ENCODE data around the gene CYB561A3. TPM values are rescaled to one million over a fixed set of nuclear protein-coding genes. Genes with fewer than 3 reads are reported as not detected.
A peak's percentile ranks its signal among the peaks of the same experiment; 100 is the strongest.

The CYB561A3 gene
- total RNA-seq, 1 experiment from 2014 or later: 34.9 TPM

GRCh38 chr11:61350803-61351202 is 10.9 kb downstream of the CYB561A3 start:
- H3K36me3 ChIP-seq (ENCODE audit: control insufficient read depth, insufficient read depth, low read length): no peaks in the 10 kb centered on the region

GRCh38 chr11:61350336-61350735 is 11.3 kb downstream of the CYB561A3 start:
- Histone ChIP-seq H3K4me3 (ENCODE audit: low read depth, low read length) (no peak overlapping the region), H3K27me3 (replicated peaks; ENCODE audit: control insufficient read depth, insufficient read depth, low read length) (no peaks in the 10 kb centered on the region), H3K4me1 (no peaks in the 10 kb centered on the region), H3K36me3 (ENCODE audit: control insufficient read depth, insufficient read depth, low read length) (no peaks in the 10 kb centered on the region), H3K9me3 (no peaks in the 10 kb centered on the region)
- no peak for DNase-seq
- no TSS peak for BruUV-seq (replicated peaks)
- POLR2A ChIA-PET: no interaction called here
- intact Hi-C loops (cut with micrococcal nuclease; ENCODE audit: unreplicated experiment): no loop called here
- no peak for TF ChIP-seq CTCF (IDR thresholded peaks at IDR 0.05; ENCODE audit: insufficient read depth in 1 of 2, low read depth in 1 of 2, low read length in 1 of 2, severe bottlenecking in 1 of 2, unreplicated experiment in 1 of 2)
- CTCF ChIA-PET: no interaction called here
- Mint-ChIP-seq H3K9me3 (ENCODE audit: unreplicated experiment) (no peaks in the 10 kb centered on the region), H3K4me1 (ENCODE audit: low read depth, unreplicated experiment) (no peaks in the 10 kb centered on the region), H3K27ac (ENCODE audit: unreplicated experiment) (peak overlapping the region; percentile 70), H3K27me3 (ENCODE audit: insufficient read depth, unreplicated experiment) (no peaks in the 10 kb centered on the region), H3K4me3 (ENCODE audit: unreplicated experiment) (no peak overlapping the region), H3K36me3 (ENCODE audit: insufficient read depth, unreplicated experiment) (peaks cover 13% of the 10 kb centered on the region)

More at GRCh38 chr11:61350803-61351202, 10.9 kb downstream of the CYB561A3 start:
- ChIA-PET CTCF (no interaction called here), POLR2A (no interaction called here)
- no peaks in the 10 kb centered on the region for H3K9me3 ChIP-seq
- intact Hi-C loops (cut with micrococcal nuclease; ENCODE audit: unreplicated experiment): no loop called here
- no peaks in the 10 kb centered on the region for H3K4me1 ChIP-seq
- no peaks in the 10 kb centered on the region for H3K27me3 ChIP-seq (replicated peaks; ENCODE audit: control insufficient read depth, insufficient read depth, low read length)
- no peak for DNase-seq
- no peak for TF ChIP-seq CTCF (IDR thresholded peaks at IDR 0.05; ENCODE audit: insufficient read depth in 1 of 2, low read depth in 1 of 2, low read length in 1 of 2, severe bottlenecking in 1 of 2, unreplicated experiment in 1 of 2)
- H3K36me3 Mint-ChIP-seq (ENCODE audit: insufficient read depth, unreplicated experiment): peaks cover 13% of the 10 kb centered on the region
- H3K27me3 Mint-ChIP-seq (ENCODE audit: insufficient read depth, unreplicated experiment): no peaks in the 10 kb centered on the region
- no peaks in the 10 kb centered on the region for H3K4me1 Mint-ChIP-seq (ENCODE audit: low read depth, unreplicated experiment)
- H3K27ac Mint-ChIP-seq (ENCODE audit: unreplicated experiment): no peak overlapping the region
- H3K4me3 ChIP-seq (ENCODE audit: low read depth, low read length): no peak overlapping the region
- H3K9me3 Mint-ChIP-seq (ENCODE audit: unreplicated experiment): no peaks in the 10 kb centered on the region
- H3K4me3 Mint-ChIP-seq (ENCODE audit: unreplicated experiment): no peak overlapping the region
- BruUV-seq (replicated peaks): no TSS peak

- POLR2A ChIA-PET: interaction anchor here (0.8 kb wide), 1 partner anchor 12 kb away, joined by 4 read pairs; the partner anchor contains the start of genes CYB561A3 and TMEM138
- no peaks in the 10 kb centered on the region for H3K9me3 Mint-ChIP-seq (ENCODE audit: unreplicated experiment)
- no TSS peak for BruUV-seq (replicated peaks)
- intact Hi-C loops (cut with micrococcal nuclease; ENCODE audit: unreplicated experiment): no loop called here
- H3K4me3 Mint-ChIP-seq (ENCODE audit: unreplicated experiment): no peak overlapping the region
- Histone ChIP-seq H3K4me3 (ENCODE audit: low read depth, low read length) (no peak overlapping the region), H3K27me3 (replicated peaks; ENCODE audit: control insufficient read depth, insufficient read depth, low read length) (no peaks in the 10 kb centered on the region), H3K36me3 (ENCODE audit: control insufficient read depth, insufficient read depth, low read length) (no peaks in the 10 kb centered on the region), H3K9me3 (no peaks in the 10 kb centered on the region), H3K4me1 (no peaks in the 10 kb centered on the region)
- no peaks in the 10 kb centered on the region for H3K4me1 Mint-ChIP-seq (ENCODE audit: low read depth, unreplicated experiment)
- H3K27me3 Mint-ChIP-seq (ENCODE audit: insufficient read depth, unreplicated experiment): no peaks in the 10 kb centered on the region
- no peak for DNase-seq
- peak overlapping the region; percentile 70 for H3K27ac Mint-ChIP-seq (ENCODE audit: unreplicated experiment)
- no peak for TF ChIP-seq CTCF (IDR thresholded peaks at IDR 0.05; ENCODE audit: insufficient read depth in 1 of 2, low read depth in 1 of 2, low read length in 1 of 2, severe bottlenecking in 1 of 2, unreplicated experiment in 1 of 2)
- H3K36me3 Mint-ChIP-seq (ENCODE audit: insufficient read depth, unreplicated experiment): peaks cover 13% of the 10 kb centered on the region
- CTCF ChIA-PET: no interaction called here
Measured at GRCh38 chr11:61349916-61350315, 11.8 kb downstream of the CYB561A3 start.
